HG03378 (cell line): ENCODE results near the gene KHDC4.

ENCODE experiments used
- ATAC-seq: cut with Tn5 transposase; IDR thresholded peaks from one replicate; pipeline ENCODE4 v1.9.1; 2021; ENCODE audit warnings: mild to moderate bottlenecking, moderate library complexity; ENCODE audit not compliant: unreplicated experiment

The KHDC4 gene

DNA sequence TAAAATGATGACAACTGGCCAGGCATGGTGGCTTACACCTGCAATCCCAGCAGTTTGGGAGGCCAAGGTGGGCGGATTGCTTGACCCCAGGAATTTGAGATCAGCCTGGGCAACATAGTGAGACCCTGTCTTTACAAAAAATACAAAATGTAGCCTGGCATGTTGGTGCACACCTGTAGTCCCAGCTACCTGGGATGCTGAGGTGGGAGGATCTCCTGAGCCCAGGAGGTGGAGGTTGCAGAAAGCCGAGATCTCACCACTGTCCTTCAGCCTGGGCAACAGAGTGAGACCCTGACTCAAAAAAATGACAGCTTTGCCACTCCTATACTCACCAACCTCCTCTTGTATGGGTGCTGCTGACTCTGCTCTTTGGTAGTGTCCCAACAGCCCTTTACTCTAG is 56.3 kb downstream of the KHDC4 start:
- no peak for ATAC-seq

GRCh38 chr1:155873860-155874259 is 60.4 kb downstream of the KHDC4 start:
- ATAC-seq: no peak

GRCh38 chr1:155872527-155872926 is 61.7 kb downstream of the KHDC4 start:
- no peak for ATAC-seq

DNA sequence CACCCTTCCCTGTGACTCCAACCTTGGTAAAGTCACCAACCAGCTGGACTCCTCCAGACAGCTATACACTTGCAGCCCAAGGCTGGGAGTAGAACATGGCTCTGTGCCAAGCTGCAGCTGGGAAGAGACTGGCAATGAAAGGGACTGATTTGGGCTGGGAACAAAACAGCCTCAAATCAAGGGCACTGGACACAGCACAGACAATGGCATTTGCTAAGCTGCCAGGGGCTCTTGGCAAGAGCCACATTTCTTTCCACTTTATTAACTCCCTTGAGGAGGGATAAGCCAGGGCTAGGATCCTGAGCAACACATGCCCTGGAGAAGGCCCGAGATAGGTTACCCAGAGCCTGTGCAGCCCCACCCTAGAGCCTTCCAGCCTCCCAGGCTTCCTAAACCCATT is 62.8 kb downstream of the KHDC4 start:
- no peak for ATAC-seq

- no peak for ATAC-seq
Measured at GRCh38 chr1:155867766-155868165, 66.4 kb downstream of the KHDC4 start.

DNA sequence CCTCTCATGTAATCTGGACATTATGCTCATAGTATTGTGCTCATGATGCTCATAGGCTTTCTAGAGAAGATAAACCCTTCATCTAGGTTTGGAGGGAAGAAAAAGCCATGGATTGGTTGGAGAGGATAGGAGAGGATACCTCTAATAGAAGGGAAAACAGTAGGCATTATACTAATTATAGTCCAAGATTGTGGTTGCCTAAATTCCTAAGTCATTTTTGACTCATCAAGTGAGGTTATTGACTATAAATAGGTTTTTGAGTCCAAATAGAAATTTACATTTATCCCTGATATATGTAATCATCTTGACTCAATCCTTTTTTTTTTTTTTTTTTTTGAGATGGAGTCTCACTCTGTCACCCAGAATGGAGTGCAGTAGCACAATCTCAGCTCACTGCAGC is 69.8 kb downstream of the KHDC4 start:
- ATAC-seq: no peak
